ENCODE measurements around the gene GRIK4. TPM values are rescaled to one million over a fixed set of nuclear protein-coding genes. Genes with fewer than 3 reads are reported as not detected.

The GRIK4 gene
- total and polyA plus RNA-seq, 2 donors (not counting 3 experiments of a cell fraction or from before 2014, with no cell fraction given): 0.81 to 1.6 TPM

DNA sequence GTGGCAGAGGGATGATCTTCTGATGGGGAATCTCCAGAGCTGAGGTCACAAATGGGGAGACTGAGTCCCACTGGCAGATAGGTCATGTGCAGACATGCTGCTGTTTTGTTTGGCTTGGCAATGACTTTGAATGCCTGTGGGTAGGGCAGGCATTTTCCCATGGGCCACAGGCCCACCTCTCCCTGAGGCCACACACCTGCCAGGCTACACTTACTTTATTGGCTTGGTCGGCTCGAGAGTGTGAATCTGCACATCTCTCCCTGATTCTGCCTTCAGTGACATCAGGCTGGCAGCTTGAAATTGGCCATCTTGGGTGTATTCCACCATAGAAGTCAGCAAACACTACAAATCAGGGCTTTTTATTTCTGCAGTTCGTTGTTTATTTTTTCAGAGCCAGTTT lies 91.5 kb downstream of the GRIK4 start:
- Histone ChIP-seq H3K9ac (replicated peaks; ENCODE audit: extremely low read depth, insufficient read depth, low read length) (no peak overlapping the region), H3K4me3 (replicated peaks in 1 of 3; ENCODE audit: insufficient read depth in 1 of 3, low read depth in 1 of 3, low read length in 3 of 3) (no peak overlapping the region), H3K27me3 (ENCODE audit: control insufficient read depth in 2 of 2, insufficient read depth in 2 of 2, low read length in 2 of 2) (no peaks in the 10 kb centered on the region), H3K9me3 (replicated peaks; ENCODE audit: control insufficient read depth, insufficient read depth, low read length) (no peaks in the 10 kb centered on the region), H3K27ac (ENCODE audit: insufficient read depth, low read depth, low read length) (no peak overlapping the region), H2AFZ (ENCODE audit: low read depth, low read length) (no peak overlapping the region), H3K4me1 (ENCODE audit: control insufficient read depth, extremely low read depth, insufficient read depth, low read length) (no peaks in the 10 kb centered on the region), H3K79me2 (ENCODE audit: control insufficient read depth, insufficient read depth, low read length) (no peaks in the 10 kb centered on the region), H3K4me2 (ENCODE audit: insufficient read depth, low read length) (no peak overlapping the region), H3K36me3 (ENCODE audit: control insufficient read depth in 2 of 2, extremely low read depth in 1 of 2, insufficient read depth in 2 of 2, low read length in 2 of 2) (no peaks in the 10 kb centered on the region), H3K9me1 (replicated peaks; ENCODE audit: control insufficient read depth, extremely low read depth, insufficient read depth, low read length) (no peaks in the 10 kb centered on the region), H4K20me1 (replicated peaks; ENCODE audit: control insufficient read depth, extremely low read depth, insufficient read depth, low read length) (no peaks in the 10 kb centered on the region)
- no TSS peak for BruUV-seq (replicated peaks)
- POLR2A ChIA-PET: no interaction called here
- FAIRE-seq: no peak
- dilution Hi-C loops (cut with MboI; ENCODE audit: extremely low pct_ligation_motif_present, low sequenced_read_pairs): no loop called here
- CTCF ChIA-PET: no interaction called here
- no peak for DNase-seq (ENCODE audit: low read depth, low spot score)
- intact Hi-C loops (cut with micrococcal nuclease): no loop called here
- TF ChIP-seq MYC (IDR thresholded peaks at IDR 0.05; ENCODE audit: low read depth, low read length): no peak
- TF ChIP-seq, protein P1, sequence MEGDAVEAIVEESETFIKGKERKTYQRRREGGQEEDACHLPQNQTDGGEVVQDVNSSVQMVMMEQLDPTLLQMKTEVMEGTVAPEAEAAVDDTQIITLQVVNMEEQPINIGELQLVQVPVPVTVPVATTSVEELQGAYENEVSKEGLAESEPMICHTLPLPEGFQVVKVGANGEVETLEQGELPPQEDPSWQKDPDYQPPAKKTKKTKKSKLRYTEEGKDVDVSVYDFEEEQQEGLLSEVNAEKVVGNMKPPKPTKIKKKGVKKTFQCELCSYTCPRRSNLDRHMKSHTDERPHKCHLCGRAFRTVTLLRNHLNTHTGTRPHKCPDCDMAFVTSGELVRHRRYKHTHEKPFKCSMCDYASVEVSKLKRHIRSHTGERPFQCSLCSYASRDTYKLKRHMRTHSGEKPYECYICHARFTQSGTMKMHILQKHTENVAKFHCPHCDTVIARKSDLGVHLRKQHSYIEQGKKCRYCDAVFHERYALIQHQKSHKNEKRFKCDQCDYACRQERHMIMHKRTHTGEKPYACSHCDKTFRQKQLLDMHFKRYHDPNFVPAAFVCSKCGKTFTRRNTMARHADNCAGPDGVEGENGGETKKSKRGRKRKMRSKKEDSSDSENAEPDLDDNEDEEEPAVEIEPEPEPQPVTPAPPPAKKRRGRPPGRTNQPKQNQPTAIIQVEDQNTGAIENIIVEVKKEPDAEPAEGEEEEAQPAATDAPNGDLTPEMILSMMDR (IDR thresholded peaks at IDR 0.05; ENCODE audit: extremely low read depth in 1 of 2, insufficient read depth in 1 of 2, low read depth in 1 of 2, low read length in 2 of 2): no peak
- no peak for TF ChIP-seq POLR2AphosphoS5 (IDR thresholded peaks at IDR 0.05; ENCODE audit: insufficient read depth, low read depth, low read length)
- TF ChIP-seq POLR2A (IDR thresholded peaks at IDR 0.05; ENCODE audit: low read depth, low read length): no peak
- TF ChIP-seq, protein P2, sequence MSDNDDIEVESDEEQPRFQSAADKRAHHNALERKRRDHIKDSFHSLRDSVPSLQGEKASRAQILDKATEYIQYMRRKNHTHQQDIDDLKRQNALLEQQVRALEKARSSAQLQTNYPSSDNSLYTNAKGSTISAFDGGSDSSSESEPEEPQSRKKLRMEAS (IDR thresholded peaks at IDR 0.05; ENCODE audit: insufficient read depth, insufficient read length): no peak
- TF ChIP-seq FOS (IDR thresholded peaks at IDR 0.05; ENCODE audit: borderline replicate concordance, insufficient read depth, low read length): no peak
- no peak for TF ChIP-seq GATA2 (IDR thresholded peaks at IDR 0.05; ENCODE audit: insufficient read depth, insufficient read length, low read depth, low read length)
- TF ChIP-seq JUN (IDR thresholded peaks at IDR 0.05; ENCODE audit: borderline replicate concordance, insufficient read depth, insufficient read length, low read depth): no peak
- TF ChIP-seq EZH2 (IDR thresholded peaks at IDR 0.05; ENCODE audit: borderline replicate concordance, low read depth, low read length, severe bottlenecking): no peak
